Daoy (cell line): ENCODE results near the gene DCC. TPM values are rescaled to one million over a fixed set of nuclear protein-coding genes. Genes with fewer than 3 reads are reported as not detected.
"Not testable (repeated sequence)": the region's sequence is repeated elsewhere in the genome, so short reads cannot be mapped to it uniquely, and the experiment has no call there.

Source experiments
- DNase-seq: peaks from one replicate; pipeline ENCODE4 v3.0.0-alpha.2; 2015; ENCODE audit warnings: low read depth
- total RNA-seq: library from RNA; depleted of rRNA; stranded (reverse); fragments of >200 nt; shearing (Covaris generic); gene quantifications from 2 replicates; pipeline ENCODE4 v1.2.3, GENCODE V29; 2014

Gene DCC
- total RNA-seq, 1 experiment from 2014 or later, result not detected

DNA sequence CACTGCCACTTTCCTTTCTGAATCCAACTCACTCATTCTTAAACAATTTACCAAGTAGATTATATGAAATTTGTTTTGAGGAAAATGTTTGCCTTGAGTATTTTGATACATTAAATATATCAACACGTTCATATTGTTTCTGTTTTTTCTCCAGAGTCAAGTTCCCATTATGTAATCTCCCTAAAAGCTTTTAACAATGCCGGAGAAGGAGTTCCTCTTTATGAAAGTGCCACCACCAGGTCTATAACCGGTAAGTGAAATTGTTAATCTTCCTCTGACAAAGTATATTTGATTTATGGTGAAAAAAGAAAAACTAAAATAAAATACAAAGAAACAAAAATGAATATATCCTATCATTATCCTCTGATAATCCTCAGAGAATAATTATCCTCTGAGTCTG, 1045.9 kb downstream of the DCC start:
- DNase-seq, result no peak

DNA sequence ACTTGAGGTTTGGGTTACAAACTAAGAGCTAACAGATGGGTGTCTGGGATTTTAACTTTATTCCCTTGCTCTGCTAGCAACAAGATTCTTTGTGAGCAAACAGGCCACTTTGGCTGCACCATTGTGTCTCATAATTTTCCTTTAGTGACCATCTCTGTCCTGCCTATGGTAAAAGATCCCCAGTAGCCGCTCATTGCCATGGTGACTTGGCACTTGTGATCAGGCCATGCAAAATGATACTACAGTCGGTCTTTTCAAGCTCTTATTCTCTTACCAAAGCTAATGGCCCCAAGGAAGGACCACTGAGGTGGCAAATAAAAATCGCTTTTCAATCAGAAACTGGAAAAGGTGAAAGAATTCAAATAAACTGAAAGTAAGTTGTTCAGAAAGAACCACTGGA, 1047.6 kb downstream of the DCC start:
- DNase-seq, result no peak

DNA sequence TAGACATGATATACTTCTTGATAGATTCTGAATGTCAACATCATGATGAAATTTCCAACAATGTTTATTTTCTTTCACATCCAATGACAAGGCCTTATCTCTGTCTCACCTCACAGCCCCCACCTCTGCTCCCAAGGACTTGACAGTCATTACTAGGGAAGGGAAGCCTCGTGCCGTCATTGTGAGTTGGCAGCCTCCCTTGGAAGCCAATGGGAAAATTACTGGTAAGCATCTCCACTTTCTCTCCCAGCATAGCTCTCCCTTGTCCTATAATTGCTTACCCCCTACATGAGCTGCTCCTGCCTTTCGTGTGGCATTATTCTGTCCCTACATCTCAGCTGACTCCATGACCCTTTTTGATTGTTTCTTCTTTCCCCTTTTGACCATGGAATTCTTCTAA, 1062.7 kb downstream of the DCC start:
- DNase-seq, result no peak

DNA sequence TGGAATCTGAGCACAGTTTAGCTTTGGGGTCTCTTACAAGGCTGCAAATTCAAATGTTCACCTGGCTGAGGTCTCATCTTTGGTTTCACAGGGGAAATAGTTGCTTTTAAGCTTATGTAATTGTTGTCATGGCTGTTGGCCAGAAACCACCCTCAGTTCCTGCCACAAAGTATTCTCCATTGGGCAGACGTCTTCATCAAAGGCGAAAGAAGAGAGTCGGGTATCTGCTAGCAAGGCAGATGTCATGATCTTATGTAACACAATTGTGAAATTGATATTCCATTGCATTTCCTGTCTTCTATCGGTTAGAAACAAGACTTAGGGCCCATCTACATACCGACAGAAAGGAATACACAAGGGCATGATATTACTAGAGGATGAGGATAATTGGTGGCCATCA, 1068.3 kb downstream of the DCC start:
- DNase-seq, result no peak

DNA sequence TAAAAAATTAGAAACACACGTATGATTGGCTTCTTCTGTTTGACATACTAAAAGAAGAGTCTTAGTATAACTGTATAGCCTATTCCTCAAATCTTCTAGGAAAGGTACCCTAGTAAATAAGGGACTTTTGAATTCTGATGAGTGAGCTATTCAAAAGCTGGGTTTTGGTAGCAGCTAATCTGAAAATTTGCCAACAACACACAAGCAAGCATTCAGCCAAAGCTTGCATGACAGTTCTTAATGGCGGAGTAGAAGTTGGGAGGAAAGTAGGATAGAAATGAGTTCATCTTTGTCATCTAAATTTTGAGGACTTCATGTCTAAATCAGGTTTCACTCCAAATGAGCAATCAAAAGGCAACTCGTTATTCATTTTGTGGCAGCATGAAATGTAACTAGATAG, 1071.5 kb downstream of the DCC start:
- no peak for DNase-seq

DNA sequence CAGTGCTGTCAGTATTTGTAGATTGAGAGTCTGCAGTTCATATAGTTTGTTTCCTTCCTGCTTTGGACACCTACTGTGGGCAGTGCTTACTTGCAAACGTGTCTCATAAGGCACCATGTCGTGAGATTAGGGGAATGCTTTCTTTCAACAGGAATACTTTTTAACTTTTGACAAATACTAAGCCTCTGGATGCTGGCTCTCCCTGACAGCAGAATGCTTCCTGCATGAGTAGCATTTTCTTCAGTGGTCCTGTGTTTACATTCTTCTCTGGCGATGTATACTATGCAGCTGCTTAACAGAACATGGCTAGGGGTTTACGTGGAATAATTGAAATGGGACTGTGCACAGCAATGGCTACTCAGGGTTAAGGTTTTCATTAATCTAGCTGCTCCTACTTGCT, 1077.0 kb downstream of the DCC start:
- no peak for DNase-seq

DNA sequence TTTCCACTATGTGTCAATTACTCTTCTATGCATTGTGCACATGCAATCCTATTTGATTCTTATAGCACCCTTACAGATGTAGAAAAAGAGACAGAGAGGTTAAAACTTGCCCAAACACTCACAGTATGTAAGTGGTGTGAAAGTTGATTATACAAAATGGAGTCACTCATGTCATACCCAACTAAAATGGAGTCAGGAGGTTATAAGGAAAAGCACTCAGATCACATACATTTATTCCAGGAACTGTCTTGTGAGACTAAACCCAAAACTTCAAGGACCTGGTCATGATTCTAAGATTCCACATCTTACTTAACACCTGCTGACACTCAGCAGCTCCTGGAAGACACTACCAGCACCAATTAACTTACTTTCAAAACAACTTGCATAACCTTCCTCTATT, 1081.9 kb downstream of the DCC start:
- DNase-seq, result no peak

DNA sequence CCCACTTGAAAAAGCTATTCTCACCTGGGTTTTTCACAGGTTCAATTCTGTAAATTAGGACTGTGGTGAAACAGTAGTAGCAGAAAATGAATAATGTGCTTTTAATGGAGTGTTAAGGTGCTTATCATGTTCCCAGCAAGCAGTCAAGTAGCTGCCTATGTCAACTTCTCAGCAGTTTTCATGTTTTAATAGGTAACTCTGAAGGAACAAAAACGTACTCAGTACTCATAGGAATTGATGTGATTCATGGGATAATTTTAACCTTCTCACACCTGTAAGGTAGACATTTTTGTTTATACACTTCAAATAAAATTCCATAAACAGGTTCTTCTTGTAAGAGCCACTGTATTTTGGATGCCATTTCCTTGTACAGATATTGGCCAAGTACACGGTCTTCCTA, 1082.9 kb downstream of the DCC start:
- DNase-seq, result no peak

DNA sequence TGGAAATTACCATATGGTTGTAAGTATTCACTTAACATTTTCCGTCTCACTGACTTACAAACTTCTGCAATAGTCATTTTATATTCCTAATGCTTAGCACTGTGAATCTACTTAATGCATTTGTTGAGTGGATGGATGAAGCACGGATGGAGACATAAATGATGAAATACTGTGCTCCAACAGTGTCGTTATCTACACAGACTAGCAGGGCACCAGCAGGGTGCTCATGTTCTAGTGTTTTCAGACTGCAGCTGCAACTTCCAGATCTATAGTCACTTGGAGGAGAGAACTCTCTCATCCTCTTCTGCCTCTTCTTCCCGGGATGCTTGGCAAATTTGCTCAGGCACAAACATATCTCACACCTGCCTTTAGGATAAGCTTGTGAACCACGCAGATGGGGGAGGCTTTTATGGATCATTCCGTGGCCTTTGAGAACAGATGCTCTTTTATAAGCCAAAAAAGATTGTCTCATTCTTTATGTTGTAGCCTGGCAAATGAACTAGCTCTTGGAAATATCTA, 1086.7 kb downstream of the DCC start:
- no peak for DNase-seq

DNA sequence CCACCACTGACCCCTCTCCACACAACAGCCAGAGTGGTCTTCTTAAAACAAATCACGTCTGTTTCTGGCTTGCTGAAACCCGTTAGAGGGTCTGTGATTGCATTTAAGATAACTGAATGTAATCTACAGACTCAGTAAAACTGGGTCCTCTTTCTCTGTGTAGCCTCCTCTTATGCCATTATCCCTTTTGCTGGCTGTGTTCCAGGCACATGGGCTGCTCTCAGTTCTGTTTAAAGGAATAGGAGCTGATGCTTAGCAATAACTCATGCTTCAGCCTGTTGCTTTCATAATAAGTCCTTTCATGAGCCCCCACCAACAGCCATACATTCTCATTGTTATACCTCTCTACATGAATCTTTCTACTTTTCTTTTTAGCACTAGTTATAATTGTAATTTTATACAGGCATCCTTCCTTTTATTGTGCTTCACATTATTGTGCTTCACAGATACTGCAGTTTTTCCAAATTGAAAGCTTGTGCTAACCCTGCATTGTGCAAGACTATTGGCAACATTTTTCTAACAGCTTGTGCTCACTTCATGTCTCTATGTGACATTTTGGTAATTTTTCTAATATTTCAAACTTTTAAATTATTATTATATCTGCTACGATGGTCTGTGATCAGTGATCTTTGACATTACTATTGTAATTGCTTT, 1101.9 kb downstream of the DCC start:
- no peak for DNase-seq

DNA sequence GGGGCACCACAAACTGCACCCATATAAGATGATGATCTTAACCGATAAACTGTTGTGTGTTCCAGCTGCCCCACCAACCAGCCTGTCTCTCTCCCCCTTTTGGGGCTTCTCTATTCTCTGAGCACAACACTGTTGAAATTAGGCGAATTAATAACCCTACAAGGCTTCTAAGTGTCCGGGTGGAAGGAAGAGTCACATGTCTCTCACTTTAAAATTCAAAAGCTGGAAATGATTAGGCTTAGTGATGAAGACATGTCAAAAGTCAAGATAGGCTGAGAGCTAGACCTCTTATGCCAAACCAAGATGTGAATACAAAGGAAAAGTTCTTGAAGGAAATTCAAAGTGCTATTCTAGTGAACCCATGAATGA, 1102.4 kb downstream of the DCC start:
- no peak for DNase-seq

DNA sequence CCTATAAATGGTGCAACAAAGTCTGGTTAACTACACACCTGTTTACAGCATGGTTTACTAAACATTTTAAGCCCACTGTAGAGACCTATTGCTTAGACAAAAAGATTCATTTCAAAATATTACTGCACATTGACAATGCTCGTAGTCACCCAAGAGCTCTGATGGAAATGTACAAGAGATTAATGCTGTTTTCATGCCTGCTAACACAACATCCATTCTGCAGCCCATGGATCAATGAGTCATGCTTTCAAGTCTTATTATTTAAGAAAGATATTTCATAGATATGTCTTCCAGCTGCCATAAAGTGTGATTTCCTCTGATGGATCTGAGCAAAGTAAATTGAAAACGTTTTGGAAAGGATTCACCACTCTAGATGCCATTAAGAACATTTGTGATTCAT, 1103.3 kb downstream of the DCC start:
- no peak for DNase-seq

DNA sequence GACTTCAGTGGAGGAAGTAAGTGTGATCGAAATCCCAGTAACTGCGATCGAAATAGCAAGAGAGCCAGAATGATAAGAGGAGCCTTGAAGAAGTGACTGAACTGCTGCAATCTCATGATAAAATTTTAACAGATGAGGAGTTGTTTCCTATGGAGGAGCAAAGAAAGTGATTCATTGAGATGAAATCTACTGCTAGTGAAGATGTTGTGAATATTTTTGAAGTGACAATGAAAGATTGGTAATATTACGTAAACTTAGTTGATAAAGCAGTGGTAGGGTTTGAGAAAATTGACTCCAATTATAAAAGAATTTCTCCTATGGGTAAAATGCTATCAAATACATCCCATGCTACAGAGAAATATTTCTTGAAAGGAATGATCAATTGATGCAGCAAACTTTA, 1103.8 kb downstream of the DCC start:
- no peak for DNase-seq

DNA sequence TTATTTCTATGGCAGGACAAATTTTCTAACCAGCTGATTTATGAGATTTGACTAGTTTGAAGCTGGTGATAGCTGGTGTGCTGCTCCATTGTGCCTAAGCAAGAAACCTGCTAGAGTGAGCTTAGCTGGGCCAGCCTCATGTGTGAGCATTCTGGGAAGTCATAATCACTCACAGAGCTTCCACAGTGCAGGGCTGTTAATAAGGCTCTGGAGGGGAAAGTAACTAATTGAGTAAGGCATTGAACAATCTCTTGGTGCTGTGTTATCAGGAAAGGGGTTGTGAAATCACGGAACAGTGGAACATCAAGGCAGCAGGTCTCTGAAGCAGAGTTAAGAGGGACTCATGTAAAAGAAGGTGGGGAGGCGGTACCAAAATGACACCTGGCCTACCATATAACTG, 1111.9 kb downstream of the DCC start:
- no peak for DNase-seq

DNA sequence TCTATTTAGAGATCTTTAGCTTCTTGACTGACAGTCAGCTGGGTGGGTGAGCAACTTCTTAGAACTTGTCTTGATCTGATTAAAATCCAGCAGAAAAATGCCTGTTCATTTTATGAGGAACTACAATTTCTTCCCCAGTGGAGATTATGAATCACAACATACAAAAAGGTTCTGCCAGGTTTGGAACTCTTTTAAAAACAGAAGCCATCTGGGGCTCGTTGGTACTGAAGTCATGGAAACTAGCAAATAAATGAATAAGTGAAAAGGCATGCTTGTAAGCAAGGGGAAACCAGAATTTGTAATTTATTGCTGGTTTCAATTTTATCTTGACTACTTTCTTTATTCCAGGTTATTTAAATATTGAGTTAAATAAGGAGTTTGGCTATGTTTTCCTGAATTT, 1117.1 kb downstream of the DCC start:
- DNase-seq, result no peak

DNA sequence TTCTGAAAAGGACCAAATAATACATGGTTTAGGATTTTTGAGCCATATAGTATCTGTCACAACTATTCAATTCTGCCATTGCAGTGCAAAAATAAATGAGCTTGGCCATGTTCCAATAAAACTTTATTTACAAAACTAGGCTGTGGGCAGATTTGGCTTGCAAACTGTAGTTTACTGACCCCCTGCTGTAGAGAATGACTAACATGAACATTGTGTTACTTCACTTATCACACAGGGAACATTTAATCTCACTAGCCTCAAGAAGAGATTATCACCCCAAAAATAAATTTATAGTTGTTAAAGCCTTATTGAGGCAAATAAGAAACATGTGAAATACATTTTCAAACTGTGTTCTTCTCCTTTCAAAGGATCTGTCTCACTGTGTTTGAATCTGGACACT, 1118.3 kb downstream of the DCC start:
- no peak for DNase-seq

DNA sequence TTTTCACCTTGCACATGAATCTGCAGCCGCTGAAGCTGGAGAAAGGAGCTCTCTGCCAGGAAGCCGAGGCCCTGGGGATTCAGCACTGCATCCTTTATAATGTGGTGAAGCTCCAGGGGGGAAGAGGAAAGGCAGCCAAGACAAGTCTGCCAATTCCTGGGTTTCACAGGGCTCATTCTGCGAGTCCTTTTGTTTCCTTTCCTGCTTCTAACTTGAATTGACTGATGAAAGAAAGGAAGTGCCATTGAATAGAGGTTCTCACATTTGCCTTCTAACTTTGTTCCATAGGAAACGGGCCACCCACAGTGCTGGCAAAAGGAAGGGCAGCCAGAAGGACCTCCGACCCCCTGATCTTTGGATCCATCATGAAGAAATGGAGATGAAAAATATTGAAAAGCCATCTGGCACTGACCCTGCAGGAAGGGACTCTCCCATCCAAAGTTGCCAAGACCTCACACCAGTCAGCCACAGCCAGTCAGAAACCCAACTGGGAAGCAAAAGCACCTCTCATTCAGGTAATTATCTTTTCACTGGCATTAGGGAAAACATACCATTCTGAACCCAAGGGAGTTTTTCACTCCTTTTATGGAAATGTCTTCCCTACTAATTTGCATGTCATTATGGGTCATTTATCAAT, 1119.1 kb downstream of the DCC start:
- no peak for DNase-seq

DNA sequence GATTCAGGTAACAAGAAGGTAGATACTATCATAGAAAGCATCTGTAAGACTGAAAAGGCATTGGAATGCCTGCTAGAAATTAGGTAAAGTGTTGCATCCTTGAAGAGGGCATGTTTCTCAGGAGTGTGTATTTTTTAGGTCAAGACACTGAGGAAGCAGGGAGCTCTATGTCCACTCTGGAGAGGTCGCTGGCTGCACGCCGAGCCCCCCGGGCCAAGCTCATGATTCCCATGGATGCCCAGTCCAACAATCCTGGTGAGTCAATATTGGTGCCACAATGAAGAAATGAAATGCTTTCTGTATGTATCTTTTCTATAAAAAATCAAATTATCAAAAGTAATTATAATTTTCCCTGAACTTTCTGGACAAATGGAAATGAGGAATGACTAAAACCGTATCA, 1127.8 kb downstream of the DCC start:
- DNase-seq, result no peak

DNA sequence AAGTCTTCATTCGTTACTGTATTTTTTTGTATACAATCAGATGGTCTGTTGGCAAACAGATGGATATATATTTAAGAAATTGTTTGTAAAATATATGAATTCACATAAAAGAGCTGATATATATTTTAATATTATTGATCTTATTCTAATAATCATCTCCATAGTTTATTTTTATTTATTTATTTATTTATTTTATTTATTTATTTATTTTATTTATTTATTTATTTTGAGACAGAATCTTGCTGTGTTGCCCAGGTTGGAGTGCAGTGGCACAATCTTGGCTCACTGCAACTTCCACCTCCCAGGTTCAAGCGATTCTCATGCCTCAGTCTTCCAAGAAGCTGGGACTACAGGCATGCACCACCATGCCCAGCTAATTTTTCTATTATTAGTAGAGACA, 1128.2 kb downstream of the DCC start:
- not testable (repeated sequence) for DNase-seq

DNA sequence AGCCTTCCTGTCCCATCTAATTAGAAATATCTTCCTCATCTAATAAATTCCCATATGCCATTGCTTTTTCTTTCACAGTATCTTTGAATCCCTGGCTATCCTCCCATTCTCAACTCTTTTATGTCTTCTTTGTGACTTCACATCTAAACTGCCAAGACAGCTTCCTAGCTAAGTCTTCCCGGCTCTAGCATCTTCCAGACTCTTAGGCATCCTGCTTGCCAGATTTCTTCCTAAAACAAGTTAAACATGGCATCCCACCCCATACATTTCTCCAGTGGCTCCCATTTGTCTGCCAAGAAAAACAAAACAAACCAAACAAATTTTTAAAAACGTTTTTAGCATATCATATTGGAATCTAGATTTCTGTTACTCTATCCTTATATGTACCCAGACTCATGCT, 1132.5 kb downstream of the DCC start:
- DNase-seq, result no peak

DNA sequence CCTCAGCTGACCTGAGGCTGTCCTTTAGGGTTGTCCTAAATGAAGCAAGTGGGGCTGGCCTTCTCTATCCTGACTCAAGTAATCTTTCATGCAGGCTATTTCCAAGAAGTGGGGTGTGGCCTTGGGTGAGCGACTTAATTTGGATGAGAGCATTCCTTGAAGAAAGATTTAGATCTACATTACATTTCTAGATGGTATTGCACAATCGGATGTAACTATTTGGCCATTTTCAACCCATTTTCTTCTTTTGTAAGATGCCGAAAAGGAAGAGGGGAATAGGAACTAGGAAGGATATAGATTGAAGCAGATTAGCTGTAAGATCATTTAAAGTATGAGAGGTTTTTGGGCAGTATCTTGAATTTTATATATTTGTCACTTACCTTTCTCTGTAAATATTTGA, 1138.2 kb downstream of the DCC start:
- DNase-seq, result no peak

DNA sequence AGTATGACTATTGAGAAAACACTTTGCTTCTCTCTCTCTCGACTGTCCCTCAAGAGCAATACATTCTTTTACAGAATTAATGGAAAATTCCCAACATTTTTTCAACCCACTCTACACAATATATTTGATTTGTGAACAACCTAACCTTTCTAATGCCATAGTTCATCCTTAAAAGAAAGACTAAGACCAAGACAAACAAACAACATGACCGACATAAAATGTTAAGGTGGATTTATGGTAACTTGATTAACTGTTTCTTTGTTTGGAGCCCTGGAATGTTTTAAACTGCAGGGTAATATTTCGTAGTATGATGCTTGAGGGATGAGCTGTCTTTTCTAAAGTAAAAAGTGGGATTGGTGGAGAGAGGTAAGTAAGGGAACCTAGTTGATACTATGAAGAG, 1146.3 kb downstream of the DCC start:
- no peak for DNase-seq

DNA sequence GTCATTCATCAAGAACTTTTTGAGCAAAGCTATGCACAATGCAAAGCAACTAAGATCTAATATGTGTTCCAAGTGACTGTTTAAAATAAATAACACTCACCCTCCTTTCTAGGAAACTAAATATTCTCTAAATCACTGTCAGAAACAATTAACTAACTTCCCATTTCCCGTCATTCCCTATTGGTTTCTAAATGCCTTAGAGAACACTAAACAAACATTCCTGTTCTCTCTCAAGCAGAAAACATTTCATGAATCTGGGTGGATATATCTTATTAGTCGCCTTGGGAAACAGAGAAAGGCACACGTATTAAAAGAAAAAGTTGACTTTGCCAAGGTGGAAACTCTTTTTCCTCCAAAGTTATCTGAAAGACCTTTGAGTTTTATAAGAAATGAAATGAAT, 1149.3 kb downstream of the DCC start:
- DNase-seq, result no peak

DNA sequence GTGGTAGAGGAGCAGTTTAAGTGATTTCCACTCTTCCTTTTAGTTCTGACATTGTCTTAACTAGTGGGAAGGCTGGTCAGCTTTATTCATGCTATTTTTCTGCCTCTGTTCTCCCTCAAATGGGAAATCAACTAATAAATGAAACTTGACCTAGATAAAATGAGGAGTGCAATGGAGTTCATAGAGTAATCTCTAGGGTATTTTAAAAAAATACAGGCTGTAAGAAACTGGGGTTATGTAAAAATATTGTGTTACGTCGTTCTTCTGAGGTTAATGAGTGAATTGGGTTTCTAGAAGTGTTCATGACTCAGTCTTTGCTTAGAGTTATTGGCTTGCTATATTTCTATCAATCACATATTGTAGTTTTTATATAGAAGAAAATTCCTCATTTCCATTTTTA, 1150.0 kb downstream of the DCC start:
- DNase-seq, result no peak
